ENCODE data around the gene DDX11.
"Not testable (repeated sequence)": the region's sequence is repeated elsewhere in the genome, so short reads cannot be mapped to it uniquely, and the experiment has no call there.

Gene DDX11

DNA sequence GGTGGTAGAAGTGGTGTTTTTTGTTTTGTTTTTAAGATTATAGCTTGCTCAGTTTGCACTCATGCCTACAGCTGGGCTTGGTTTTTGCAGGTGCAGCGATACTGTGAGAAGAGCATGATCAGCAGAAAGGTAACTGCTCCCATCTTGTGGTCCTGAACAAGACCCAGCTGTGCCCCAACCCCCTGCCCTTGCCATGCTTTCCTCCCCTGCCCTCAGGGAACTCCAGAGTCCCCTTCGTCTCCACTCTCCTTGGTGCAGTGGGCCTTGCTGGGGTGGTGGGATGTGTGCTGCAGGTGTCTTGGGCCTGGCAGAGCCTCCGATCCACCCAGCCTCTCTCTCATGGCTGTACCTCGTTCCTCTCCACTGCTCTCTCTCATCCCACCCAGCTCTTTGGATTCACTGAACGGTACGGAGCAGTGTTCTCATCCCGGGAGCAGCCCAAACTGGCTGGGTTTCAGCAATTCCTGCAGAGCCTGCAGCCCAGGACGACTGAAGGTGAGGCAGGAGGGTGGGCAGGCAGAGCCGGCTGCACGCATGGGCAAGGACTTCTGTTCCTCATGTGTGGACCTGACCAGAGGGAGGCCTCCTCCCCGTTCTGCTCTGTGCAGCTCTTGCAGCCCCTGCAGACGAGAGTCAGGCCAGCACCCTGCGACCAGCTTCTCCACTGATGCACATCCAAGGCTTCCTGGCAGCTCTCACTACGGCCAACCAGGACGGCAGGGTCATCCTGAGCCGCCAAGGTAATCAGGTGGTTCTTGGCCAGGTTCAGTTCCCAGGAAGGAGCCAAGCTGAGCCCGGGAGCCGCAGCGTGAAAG is 22.8 kb downstream of the DDX11 start:
- not testable (repeated sequence) for DNase-seq (ENCODE audit: insufficient read length, low spot score); FAIRE-seq

DNA sequence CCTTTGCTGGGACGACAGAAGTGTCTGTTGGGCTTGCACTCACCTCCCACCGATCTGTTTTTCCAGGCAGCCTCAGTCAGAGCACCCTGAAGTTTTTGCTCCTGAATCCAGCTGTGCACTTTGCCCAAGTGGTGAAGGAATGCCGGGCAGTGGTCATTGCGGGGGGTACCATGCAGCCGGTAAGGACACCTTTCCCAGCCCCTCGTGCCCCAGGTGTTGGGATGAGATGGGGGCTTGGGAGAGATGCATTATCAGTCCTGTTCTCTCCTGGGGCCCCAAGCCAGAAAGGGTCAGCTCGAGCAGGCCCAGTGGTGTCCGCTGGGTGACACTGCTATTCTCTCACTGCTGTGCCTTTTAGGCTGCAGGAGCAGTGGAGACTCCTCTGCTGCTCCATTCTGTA is 24.2 kb downstream of the DDX11 start:
- not testable (repeated sequence) for FAIRE-seq; DNase-seq (ENCODE audit: insufficient read length, low spot score)

DNA sequence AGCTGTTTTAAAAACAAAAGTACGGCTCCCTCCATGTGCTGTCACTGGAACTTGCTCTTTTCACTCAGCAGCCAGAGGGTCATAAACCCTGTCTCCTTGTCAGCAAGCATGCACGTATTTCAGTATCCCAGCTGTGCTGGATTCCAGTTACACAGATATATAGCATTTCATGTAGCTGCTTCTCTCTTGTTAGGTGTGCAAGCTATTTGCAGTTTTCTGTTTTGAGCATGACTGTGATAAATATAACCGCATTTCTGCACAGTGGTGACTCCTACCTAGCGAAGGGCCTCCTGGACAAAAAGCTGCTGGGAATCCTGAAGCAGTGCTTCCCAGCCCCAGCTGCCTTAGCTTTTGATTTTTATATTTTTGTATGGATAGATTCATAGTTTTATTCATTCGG is 24.7 kb downstream of the DDX11 start:
- not testable (repeated sequence) for DNase-seq (ENCODE audit: insufficient read length, low spot score); FAIRE-seq

DNA sequence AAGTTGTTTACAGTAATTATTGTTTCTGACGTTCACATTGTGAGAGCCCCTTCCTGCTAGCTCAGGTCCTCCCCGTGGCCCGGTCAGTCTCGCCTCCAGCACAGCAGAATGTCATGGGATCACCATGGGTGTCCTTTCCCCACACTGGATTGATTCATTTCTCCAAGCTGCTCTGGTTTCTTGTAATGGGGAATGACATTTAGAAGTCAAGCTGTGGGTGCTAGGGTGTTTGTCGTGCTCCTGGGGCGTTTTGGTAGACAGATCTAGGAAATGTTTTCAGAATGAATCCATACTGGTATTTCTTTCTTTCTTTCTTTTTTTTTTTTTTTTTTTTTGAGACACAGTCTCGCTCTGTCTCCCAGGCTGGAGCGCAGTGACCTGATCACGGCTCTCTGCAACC is 25.1 kb downstream of the DDX11 start:
- DNase-seq (ENCODE audit: insufficient read length, low spot score); FAIRE-seq: not testable (repeated sequence)

DNA sequence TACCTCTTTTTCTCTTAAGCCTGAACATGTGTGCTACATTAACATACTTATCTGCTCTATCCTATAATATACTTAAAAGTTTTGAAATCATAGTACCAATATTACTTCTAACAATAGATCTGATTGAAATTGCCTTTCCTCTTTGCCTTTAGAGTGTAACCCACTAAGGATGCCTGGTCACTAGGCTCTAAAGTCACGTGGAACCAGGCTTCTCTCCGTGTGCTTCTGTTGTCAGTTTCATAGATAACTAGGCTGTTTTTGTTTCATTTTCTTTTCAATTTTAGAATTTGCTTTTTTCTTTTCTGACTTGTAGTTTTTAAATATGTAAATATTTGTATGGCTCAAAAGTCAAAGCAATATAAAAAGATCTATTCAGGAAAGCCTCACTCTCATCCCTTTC is 25.8 kb downstream of the DDX11 start:
- DNase-seq (ENCODE audit: insufficient read length, low spot score); FAIRE-seq: not testable (repeated sequence)

DNA sequence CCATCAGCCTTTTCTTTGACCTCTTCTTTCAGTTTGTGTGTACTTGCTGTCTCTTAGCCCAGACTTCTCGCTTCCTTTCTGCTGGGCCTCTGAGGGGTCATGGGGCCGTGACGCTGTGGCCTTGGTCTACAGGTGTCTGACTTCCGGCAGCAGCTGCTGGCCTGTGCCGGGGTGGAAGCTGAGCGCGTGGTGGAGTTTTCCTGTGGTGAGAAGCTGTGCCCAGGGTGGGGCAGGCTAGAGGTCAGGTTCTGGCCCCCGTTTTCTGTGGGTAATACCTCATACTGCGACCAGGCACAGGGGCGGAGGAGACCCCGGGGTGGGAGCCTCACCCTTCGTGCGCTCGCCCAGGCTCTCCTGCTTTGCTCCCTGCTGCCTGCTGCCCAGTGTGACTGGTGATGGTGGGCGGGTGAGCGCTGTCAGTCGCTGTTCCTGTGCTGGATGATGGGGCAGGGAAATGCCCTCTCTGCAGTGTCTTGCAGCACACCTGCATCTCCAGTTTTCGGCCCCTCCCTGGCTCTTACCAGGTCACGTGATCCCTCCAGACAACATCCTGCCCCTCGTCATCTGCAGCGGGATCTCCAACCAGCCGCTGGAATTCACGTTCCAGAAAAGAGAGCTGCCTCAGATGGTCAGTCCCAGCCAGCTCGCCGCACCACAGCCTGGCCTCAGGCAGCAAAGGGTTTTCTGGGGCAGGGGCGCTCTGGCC is 27.0 kb downstream of the DDX11 start:
- not testable (repeated sequence) for FAIRE-seq; DNase-seq (ENCODE audit: insufficient read length, low spot score)

DNA sequence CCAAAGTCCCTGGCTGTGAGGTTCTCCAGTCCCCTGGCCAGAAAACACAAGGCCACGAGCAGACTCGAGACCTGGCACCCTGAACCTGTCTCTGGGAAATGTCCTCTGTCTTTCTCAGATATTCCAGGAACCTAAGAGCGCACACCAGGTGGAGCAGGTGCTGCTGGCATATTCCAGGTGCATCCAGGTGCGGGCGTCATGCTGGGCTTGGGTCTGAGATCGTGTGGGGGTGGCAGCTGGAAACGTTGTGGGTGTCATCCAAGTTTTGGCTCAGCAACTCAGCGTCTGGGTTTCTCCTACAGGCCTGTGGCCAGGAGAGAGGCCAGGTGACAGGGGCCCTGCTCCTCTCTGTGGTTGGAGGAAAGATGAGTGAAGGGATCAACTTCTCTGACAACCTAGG is 28.5 kb downstream of the DDX11 start:
- not testable (repeated sequence) for FAIRE-seq; DNase-seq (ENCODE audit: insufficient read length, low spot score)

DNA sequence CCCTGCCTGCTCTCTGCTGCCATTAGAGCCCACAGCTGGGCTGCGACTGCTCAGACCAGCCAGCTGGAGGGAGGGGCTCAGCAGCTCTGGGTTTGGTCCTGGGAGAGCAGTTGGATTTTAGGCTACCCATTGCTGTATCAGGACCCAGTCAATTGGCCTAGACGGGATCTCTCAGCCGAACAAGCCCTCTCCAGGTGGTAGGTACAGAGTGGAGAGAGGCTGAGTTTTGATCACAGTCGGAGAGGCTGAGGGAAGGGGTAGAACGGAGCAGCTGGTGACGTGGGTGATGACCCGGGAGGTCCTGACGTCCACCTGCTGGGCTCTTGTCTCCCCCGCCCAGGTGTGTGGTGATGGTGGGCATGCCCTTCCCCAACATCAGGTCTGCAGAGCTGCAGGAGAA is 28.9 kb downstream of the DDX11 start:
- not testable (repeated sequence) for DNase-seq (ENCODE audit: insufficient read length, low spot score); FAIRE-seq

DNA sequence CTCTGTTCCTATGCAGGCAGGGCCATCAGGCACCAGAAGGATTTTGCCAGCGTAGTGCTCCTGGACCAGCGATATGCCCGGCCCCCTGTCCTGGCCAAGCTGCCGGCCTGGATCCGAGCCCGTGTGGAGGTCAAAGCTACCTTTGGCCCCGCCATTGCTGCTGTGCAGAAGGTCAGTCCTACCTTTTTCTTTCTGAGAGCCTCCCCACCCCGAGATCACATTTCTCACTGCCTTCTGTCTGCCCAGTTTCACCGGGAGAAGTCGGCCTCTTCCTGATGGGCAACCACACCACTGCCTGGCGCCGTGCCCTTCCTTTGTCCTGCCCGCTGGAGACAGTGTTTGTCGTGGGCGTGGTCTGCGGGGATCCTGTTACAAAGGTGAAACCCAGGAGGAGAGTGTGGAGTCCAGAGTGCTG is 29.9 kb downstream of the DDX11 start:
- FAIRE-seq; DNase-seq (ENCODE audit: insufficient read length, low spot score): not testable (repeated sequence)

DNA sequence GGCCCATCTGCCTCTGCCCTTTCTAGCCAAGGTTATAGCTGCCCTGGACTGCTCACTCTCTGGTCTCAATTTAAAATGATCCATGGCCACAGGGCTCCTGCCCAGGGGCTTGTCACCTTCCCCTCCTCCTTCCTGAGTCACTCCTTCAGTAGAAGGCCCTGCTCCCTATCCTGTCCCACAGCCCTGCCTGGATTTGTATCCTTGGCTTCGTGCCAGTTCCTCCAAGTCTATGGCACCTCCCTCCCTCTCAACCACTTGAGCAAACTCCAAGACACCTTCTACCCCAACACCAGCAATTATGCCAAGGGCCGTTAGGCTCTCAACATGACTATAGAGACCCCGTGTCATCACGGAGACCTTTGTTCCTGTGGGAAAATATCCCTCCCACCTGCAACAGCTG is 30.6 kb downstream of the DDX11 start:
- not testable (repeated sequence) for FAIRE-seq; DNase-seq (ENCODE audit: insufficient read length, low spot score)

DNA sequence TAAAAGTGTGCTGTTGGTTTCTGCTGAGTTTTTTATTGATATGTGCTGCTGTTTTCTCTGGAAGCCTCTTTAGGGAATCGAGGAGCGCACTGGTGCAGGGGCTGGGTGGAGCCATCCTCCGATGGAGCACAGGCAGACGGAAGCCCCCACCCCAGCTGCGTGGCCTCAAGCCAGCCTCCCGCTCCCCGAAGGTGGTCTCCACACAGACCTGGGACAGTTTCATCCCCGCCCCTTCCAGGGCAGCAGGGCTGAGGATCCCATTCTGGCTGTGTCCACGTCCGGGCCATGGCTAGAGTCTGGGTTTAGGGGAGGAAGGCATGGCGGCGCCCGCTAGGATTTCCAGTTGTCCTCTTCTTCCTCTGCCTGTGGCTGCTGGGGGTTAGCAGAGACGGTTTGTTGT is 31.1 kb downstream of the DDX11 start:
- DNase-seq (ENCODE audit: insufficient read length, low spot score); FAIRE-seq: not testable (repeated sequence)

DNA sequence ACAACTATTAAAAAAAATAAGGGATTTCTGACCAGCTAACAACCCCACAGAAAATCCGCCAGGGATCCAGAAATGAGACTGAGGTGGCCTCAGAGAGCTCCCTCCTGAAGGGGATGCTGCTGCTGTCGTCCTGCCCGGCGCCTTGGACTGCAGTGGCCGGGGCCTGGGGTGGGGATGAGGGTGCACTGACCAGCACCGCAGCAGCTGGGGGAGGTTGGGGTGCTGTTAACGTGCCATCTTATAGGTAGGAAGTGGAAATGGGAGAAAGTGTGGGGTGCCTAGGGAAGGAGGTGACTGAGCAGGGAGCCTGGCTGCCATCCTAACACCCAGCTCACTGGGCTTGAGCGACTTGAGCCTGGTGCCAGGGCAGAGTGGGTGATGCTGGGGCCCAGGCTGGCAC is 32.0 kb downstream of the DDX11 start:
- FAIRE-seq = no peak
- no peak for DNase-seq (ENCODE audit: insufficient read length, low spot score)

DNA sequence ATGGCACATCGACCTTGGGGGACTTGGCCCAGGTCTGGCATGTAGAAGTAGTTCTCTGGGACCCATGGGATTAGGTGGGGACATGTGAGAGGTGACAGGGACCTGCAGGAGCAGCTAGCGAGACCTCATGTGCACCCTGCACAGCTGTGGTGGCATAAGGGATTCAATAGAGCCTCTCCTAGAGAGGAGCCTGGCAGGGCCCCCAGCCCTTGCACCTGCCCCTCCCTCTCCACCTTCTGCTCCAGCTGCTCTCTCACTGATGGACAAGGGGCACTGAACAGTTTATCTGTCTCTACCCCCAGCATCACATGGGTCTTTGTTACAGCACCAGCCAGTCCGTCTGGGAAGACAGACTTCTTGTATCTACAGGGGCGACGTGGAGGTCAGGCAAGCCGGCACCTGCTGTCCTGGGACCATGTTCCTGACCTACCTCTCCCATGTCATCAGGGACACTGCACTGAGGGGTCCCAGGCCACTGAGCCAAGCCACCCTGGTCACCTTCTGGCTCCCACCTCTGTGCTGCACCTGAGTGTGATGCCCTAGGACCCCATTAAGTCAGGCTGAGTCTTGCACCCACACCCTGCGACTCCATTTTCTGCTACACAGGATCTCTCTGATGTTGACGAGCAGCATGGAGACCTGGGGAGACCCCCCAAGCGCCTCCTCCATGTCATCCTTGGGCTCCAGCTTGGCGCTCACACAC is 32.6 kb downstream of the DDX11 start:
- FAIRE-seq (no peak), DNase-seq (ENCODE audit: insufficient read length, low spot score) (no peak)

DNA sequence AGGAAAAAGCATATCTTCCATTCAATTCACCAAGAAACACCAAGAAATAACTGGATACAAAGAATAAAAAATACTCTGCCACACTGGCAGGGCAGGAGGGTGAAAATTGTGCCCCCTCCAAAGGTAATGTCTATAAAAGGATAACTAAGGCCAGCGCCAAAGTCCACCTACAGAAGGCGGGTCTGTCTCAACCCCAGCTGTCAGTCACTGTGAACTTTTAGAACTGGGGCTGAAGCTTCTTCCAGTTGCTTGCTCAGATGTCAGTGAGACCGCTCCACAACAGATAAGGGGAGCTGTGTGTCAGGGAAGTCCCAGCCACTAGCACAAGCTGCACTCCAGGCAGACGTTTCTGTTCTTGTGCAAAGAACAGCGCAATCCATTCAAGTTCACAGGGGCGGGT is 36.1 kb downstream of the DDX11 start:
- DNase-seq (ENCODE audit: insufficient read length, low spot score); FAIRE-seq: not testable (repeated sequence)

DNA sequence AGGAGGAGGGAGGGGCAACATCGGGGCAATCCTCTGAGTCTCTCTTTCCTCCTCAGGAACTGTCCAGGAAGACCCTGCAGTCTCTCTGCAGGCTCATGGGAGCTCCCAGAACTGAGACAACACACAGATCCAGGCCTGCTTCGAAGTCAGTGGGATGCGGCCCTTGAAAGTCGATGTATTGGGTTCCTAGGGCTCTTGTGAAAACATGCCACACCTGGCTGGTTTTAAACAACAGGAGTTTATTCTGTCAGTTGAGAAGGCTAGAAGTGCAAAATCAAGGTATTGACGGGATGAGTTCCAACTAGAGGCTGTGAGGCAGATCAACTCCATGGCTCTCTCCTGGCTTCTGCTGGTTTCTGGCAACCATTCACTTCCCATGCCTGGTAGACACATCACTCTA is 36.6 kb downstream of the DDX11 start:
- DNase-seq (ENCODE audit: insufficient read length, low spot score); FAIRE-seq: not testable (repeated sequence)

DNA sequence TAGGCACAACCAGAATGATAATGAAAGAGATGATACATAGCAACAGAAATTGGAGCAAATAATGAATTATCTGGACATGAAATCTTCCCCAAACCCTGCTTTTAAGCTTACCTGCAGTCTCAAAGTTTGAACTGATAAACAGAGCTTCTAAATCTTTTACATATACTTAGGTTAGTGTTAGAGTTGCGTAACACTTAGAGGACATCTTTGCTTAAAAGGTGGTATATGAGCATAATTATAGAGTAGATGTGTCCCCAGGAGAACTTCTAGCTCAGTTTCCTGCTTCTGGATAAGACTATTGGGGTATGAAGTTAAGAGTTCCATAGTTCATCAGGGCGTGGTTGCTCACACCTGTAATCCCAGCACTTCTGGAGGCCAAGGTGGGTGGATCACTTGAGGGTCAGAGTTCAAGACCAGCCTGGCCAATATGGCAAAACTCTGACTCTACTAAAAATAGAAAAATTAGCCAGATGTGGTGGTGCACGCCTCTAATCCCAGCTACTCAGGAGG is 41.5 kb downstream of the DDX11 start:
- FAIRE-seq = not testable (repeated sequence)

DNA sequence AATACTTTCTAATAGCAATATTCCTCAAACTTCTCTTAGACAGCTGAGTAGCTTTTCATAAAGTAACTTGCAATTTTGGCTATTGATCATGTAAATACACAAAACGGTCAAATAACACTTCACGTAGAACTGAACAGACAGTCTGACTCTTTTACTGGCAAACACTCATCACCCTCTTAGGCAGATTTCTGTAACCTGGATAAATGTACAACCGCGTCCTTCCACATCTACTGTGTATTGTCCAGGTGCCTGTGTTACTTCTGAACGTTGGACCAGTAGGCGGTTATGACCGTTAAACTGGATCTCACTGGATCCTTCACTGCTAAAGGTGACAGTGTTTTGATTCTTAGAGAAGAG is 43.2 kb downstream of the DDX11 start:
- not testable (repeated sequence) for FAIRE-seq; DNase-seq (ENCODE audit: insufficient read length, low spot score)

More for the DNA sequence above, 41.5 kb downstream of the DDX11 start:
- not testable (repeated sequence) for DNase-seq (ENCODE audit: insufficient read length, low spot score)

DNA sequence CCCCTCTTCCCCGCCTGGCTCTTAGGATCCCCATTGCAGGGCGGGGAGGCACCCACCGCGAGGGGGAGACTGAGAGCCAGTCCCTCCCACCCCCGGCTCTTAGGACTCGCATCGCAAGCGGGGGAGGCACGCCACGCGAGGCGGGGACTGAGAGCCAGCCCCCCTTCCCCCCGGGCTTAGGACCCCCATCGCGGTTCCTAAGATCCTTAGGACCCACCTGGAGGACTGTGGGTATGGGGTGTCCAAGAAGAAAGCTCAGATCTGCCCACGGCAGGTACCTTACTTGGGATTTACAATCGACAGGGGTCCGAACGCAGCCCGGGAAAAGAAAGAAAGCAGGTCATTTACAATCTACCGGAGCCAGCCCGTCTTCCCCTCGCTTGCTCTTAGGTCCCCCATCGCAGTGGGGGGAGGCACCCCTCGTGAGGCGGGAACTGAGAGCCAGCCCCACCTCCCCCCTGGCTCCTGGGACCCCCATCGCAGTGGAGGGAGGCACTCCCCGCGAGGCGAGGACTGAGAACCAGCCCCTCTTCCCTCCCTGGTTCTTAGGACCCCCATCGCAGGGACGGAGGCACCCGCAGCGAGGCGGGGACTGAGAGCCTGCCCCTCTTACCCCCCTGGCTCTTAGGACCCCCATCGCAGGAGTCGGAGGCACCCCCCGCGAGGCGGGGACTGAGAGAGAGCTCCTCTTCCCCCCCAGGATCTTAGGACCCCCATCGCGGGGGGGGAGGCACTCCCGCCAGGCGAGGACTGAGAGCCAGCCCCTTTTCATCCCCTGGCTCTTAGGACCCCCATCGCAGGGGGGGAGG is 43.7 kb downstream of the DDX11 start:
- DNase-seq (ENCODE audit: insufficient read length, low spot score) (peak; percentile 54), FAIRE-seq (no peak)

DNA sequence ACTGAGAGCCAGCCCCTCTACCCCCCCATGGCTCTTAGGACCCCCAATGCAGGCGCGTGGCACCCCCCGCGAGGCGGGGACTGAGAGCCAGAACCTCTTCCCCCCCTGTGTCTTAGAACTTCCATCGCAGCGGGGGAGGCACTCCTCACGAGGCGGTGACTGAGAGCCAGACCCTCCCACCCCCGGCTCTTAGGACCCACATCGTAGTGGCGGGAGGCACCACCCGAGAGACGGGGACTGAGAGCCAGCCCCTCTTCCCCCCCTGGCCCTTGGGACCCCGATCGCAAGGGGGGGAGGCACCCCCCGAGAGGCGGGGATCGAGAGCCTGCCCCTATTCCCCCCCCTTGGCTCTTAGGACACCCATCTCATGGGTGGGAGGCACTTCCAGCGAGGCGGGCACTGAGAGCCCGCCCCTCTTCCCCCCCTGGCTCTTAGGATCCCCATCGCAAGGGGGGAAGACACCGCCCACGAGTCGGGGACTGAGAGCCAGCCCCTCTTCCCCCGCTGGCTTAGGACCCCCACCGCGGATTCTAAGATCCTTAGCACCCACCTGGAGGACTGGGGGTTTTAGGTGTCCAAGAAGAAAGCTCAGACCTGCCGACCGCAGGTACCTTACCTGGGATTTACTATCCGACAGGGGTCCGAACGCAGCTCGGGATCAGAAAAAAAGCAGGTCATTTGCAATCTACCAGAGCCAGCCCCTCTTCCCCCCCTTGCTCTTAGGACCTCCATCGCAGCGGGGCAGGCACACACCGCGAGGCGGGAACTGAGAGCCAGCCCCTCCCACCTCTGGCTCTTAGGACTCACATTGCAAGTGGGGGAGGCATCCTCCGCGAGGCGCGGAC is 44.9 kb downstream of the DDX11 start:
- peak; percentile 75 for DNase-seq (ENCODE audit: insufficient read length, low spot score)
- FAIRE-seq = peak; percentile 84

Measured in HTR-8/SVneo (cell line).